NCI-H2107 (cell line): ENCODE measurements around the gene FAM228B.
A peak's percentile ranks its signal among the peaks of the same experiment; 100 is the strongest.
"Not testable (repeated sequence)": the region's sequence is repeated elsewhere in the genome, so short reads cannot be mapped to it uniquely, and the experiment has no call there.

Experiments used
- DNase-seq: peaks from one replicate; lab custom pipeline; 2025; lab: John Stamatoyannopoulos, UW

FAM228B gene

GRCh38 chr2:24123195-24123921, at the start of gene FAM228B, which contains the start of gene PFN4:
TSS of gene FAM228B (plus strand) at chr2:24123469. CDS start at chr2:24124362, 893 bp downstream.
TSS of gene PFN4 (minus strand) at chr2:24123334. CDS start at chr2:24122535, 799 bp downstream.
- DNase-seq: peak; percentile 72

- no peak for DNase-seq
These were observed 49.5 kb upstream of the FAM228B start for GRCh38 chr2:24073816-24074215.

GRCh38 chr2:24075259-24075658, 48.0 kb upstream of the FAM228B start:
- DNase-seq: no peak

GRCh38 chr2:24075915-24076848, 47.1 kb upstream of the FAM228B start, which contains the start of gene SF3B6:
TSS of gene SF3B6 (minus strand) at chr2:24076326. CDS start at chr2:24076229, 97 bp downstream.
- peak; percentile 98 for DNase-seq

- DNase-seq: no peak
These were observed 46.3 kb upstream of the FAM228B start for GRCh38 chr2:24076849-24077534.

GRCh38 chr2:24077535-24077877, 45.8 kb upstream of the FAM228B start:
- no peak for DNase-seq

- DNase-seq: no peak
These were observed 45.4 kb upstream of the FAM228B start for GRCh38 chr2:24077879-24078278.

- no peak for DNase-seq
These were observed 42.6 kb upstream of the FAM228B start for GRCh38 chr2:24080701-24081100.

- DNase-seq: no peak
These were observed 40.3 kb upstream of the FAM228B start for GRCh38 chr2:24082787-24083566.

- peak; percentile 27 for DNase-seq
These were observed 39.5 kb upstream of the FAM228B start for GRCh38 chr2:24083567-24084385.

GRCh38 chr2:24084386-24085199, 38.7 kb upstream of the FAM228B start, which contains the start of gene TP53I3:
TSS of gene TP53I3 (minus strand) at chr2:24084834. CDS start at chr2:24084326, 508 bp downstream.
- DNase-seq: peak; percentile 43

- no peak for DNase-seq
These were observed 38.1 kb upstream of the FAM228B start for GRCh38 chr2:24085200-24085489.

GRCh38 chr2:24086241-24086640, 37.0 kb upstream of the FAM228B start:
- DNase-seq: no peak

- no peak for DNase-seq
These were observed 36.2 kb upstream of the FAM228B start for GRCh38 chr2:24087032-24087431.

GRCh38 chr2:24088821-24089359, 34.4 kb upstream of the FAM228B start:
- DNase-seq: no peak

- DNase-seq: not testable (repeated sequence)
These were observed 30.0 kb upstream of the FAM228B start for GRCh38 chr2:24093270-24093669.

- not testable (repeated sequence) for DNase-seq
These were observed 28.0 kb upstream of the FAM228B start for GRCh38 chr2:24095171-24095677.

- not testable (repeated sequence) for DNase-seq
These were observed 22.5 kb upstream of the FAM228B start for GRCh38 chr2:24100732-24101131.

- DNase-seq: no peak
These were observed 21.3 kb upstream of the FAM228B start for GRCh38 chr2:24101992-24102391.
